H9 (cell line): ENCODE measurements around the gene GTF2F2. TPM values are rescaled to one million over a fixed set of nuclear protein-coding genes. Genes with fewer than 3 reads are reported as not detected.
A peak's percentile ranks its signal among the peaks of the same experiment; 100 is the strongest.

ENCODE experiments used
- DNase-seq: peaks from one replicate; pipeline ENCODE4 v3.0.0-alpha.2; 2017
- H2AFZ ChIP-seq: one replicate; pipeline ENCODE4 v1.6.1; 2013; ENCODE audit warnings: mild to moderate bottlenecking, low read length, control low read depth, moderate library complexity
- H2AK5ac ChIP-seq: 2 replicates; pipeline ENCODE4 v1.6.1; 2013; ENCODE audit warnings: low read length, control low read depth, mixed read lengths; ENCODE audit not compliant: insufficient read length
- H2BK120ac ChIP-seq: one replicate; pipeline ENCODE4 v1.6.1; 2013; ENCODE audit warnings: low read depth, mild to moderate bottlenecking, low read length, control low read depth, inconsistent platforms; ENCODE audit not compliant: poor library complexity, severe bottlenecking
- H2BK12ac ChIP-seq: 2 replicates; pipeline ENCODE4 v1.6.1; 2013; ENCODE audit warnings: low read length, control low read depth, mixed read lengths, low read depth; ENCODE audit not compliant: insufficient read length
- H2BK15ac ChIP-seq: 2 replicates; pipeline ENCODE4 v1.6.1; 2013; ENCODE audit warnings: low read depth, low read length, control low read depth
- H2BK20ac ChIP-seq: one replicate; pipeline ENCODE4 v1.6.1; 2013; ENCODE audit warnings: low read depth, mild to moderate bottlenecking, low read length, control low read depth, inconsistent platforms; ENCODE audit not compliant: poor library complexity, severe bottlenecking
- H2BK5ac ChIP-seq: 2 replicates; pipeline ENCODE4 v1.6.1; 2013; ENCODE audit warnings: low read length, control low read depth, mixed read lengths; ENCODE audit not compliant: insufficient read length
- H3K14ac ChIP-seq: 2 replicates; pipeline ENCODE4 v1.6.1; 2013; ENCODE audit warnings: low read length, control low read depth; ENCODE audit not compliant: insufficient read depth
- H3K18ac ChIP-seq: 2 replicates; pipeline ENCODE4 v1.6.1; 2013; ENCODE audit warnings: low read depth, mild to moderate bottlenecking, mixed read lengths, low read length, control low read depth; ENCODE audit not compliant: insufficient read length
- H3K23ac ChIP-seq: 2 replicates; pipeline ENCODE4 v1.6.1; 2013; ENCODE audit warnings: low read length, control low read depth, mixed read lengths, low read depth; ENCODE audit not compliant: insufficient read length
- H3K23me2 ChIP-seq: 2 replicates; pipeline ENCODE4 v1.6.1; 2013; ENCODE audit warnings: low read depth, mild to moderate bottlenecking, mixed read lengths, low read length, control low read depth; ENCODE audit not compliant: insufficient read length, poor library complexity, severe bottlenecking
- H3K27ac ChIP-seq: 2 replicates; pipeline ENCODE4 v1.5.1; 2013; ENCODE audit warnings: low read length, control low read depth, mixed read lengths, low read depth; ENCODE audit not compliant: insufficient read length
- H3K27me3 ChIP-seq: 2 replicates; pipeline ENCODE4 v1.6.1; 2013; ENCODE audit warnings: low read length, control low read depth, inconsistent platforms; ENCODE audit not compliant: insufficient read depth
- H3K4ac ChIP-seq: 2 replicates; pipeline ENCODE4 v1.6.1; 2013; ENCODE audit warnings: low read depth, mild to moderate bottlenecking, control low read depth, inconsistent platforms, low read length, moderate library complexity
- H3K4me1 ChIP-seq: 2 replicates; pipeline ENCODE4 v1.6.1; 2013; ENCODE audit warnings: low read length, control low read depth, inconsistent platforms; ENCODE audit not compliant: insufficient read depth
- H3K4me2 ChIP-seq: 2 replicates; pipeline ENCODE4 v1.6.1; 2013; ENCODE audit warnings: low read length, control low read depth, mixed read lengths; ENCODE audit not compliant: insufficient read length, insufficient read depth
- H3K56ac ChIP-seq: 2 replicates; pipeline ENCODE4 v1.6.1; 2013; ENCODE audit warnings: low read depth, mild to moderate bottlenecking, mixed read lengths, low read length, control low read depth; ENCODE audit not compliant: insufficient read length
- H3K79me1 ChIP-seq: 2 replicates; pipeline ENCODE4 v1.6.1; 2013; ENCODE audit warnings: low read depth, mild to moderate bottlenecking, moderate library complexity, low read length, control low read depth, inconsistent platforms; ENCODE audit not compliant: insufficient read depth, poor library complexity, severe bottlenecking
- H3K79me2 ChIP-seq: 2 replicates; pipeline ENCODE4 v1.6.1; 2013; ENCODE audit warnings: low read length, control low read depth, inconsistent platforms; ENCODE audit not compliant: insufficient read depth
- H3K9ac ChIP-seq: 2 replicates; pipeline ENCODE4 v1.6.1; 2013; ENCODE audit warnings: low read length, control low read depth, mixed read lengths; ENCODE audit not compliant: insufficient read length; ENCODE audit errors: extremely low read depth
- H3K9me3 ChIP-seq: one replicate; pipeline ENCODE4 v1.6.1; 2013; ENCODE audit warnings: low read depth, low read length, inconsistent platforms; ENCODE audit not compliant: control insufficient read depth
- H3T11ph ChIP-seq: one replicate; pipeline ENCODE4 v1.6.1; 2013; ENCODE audit warnings: mild to moderate bottlenecking, low read length, control low read depth, inconsistent platforms
- H4K20me1 ChIP-seq: one replicate; pipeline ENCODE4 v1.6.1; 2013; ENCODE audit not compliant: control insufficient read depth, insufficient read length, insufficient read depth
- H4K5ac ChIP-seq: 2 replicates; pipeline ENCODE4 v1.6.1; 2013; ENCODE audit warnings: low read depth, mild to moderate bottlenecking, mixed read lengths, low read length, control low read depth; ENCODE audit not compliant: insufficient read length
- H4K8ac ChIP-seq: replicated peaks from 2 replicates; pipeline ENCODE4 v1.6.1; 2013; ENCODE audit warnings: low read length, control low read depth, mixed read lengths, low read depth; ENCODE audit not compliant: insufficient read length
- H4K91ac ChIP-seq: 2 replicates; pipeline ENCODE4 v1.6.1; 2013; ENCODE audit warnings: low read depth, mild to moderate bottlenecking, moderate library complexity, mixed read lengths, low read length, control low read depth; ENCODE audit not compliant: insufficient read length
- H3K27ac Mint-ChIP-seq, 3 experiments: 2 replicates in 2 of 3; 3 replicates in 1 of 3; pipeline ENCODE4 v1.8.0; 2020 to 2021; ENCODE audit warnings: mixed read lengths in 3 of 3, mild to moderate bottlenecking in 1 of 3, moderate library complexity in 1 of 3
- H3K27me3 Mint-ChIP-seq: 2 replicates; pipeline ENCODE4 v1.8.0; 2021; ENCODE audit warnings: low read depth, mild to moderate bottlenecking, moderate library complexity, mixed read lengths
- H3K36me3 Mint-ChIP-seq, 3 experiments: 2 replicates in 2 of 3; 3 replicates in 1 of 3; pipeline ENCODE4 v1.8.0; 2020 to 2021; ENCODE audit warnings: low read depth in 3 of 3, mixed read lengths in 3 of 3; ENCODE audit not compliant: insufficient read depth in 1 of 3
- H3K4me1 Mint-ChIP-seq, 2 experiments: 2 replicates each; pipeline ENCODE4 v1.8.0; 2020; ENCODE audit warnings: mixed read lengths in 2 of 2
- H3K4me3 Mint-ChIP-seq, 2 experiments: 2 replicates in 1 of 2; 3 replicates in 1 of 2; pipeline ENCODE4 v1.8.0; 2020 to 2021; ENCODE audit warnings: mild to moderate bottlenecking in 2 of 2, mixed read lengths in 2 of 2, moderate library complexity in 1 of 2
- H3K9me3 Mint-ChIP-seq, 2 experiments: 2 replicates in 1 of 2; 3 replicates in 1 of 2; pipeline ENCODE4 v1.8.0; 2020; ENCODE audit warnings: mild to moderate bottlenecking in 2 of 2, mixed read lengths in 2 of 2, moderate library complexity in 1 of 2
- CTCF ChIP-seq: fragments of 200-600 bp; sonication (generic); conservative IDR thresholded peaks from 3 replicates; pipeline ENCODE4 v1.8.0; 2021; ENCODE audit warnings: antibody characterized with exemption, mild to moderate bottlenecking
- WGBS: extraction: QIAGEN DNeasy Blood & Tissue Kit; methylation state at CpG from one replicate; pipeline ENCODE4 v1.1.7; 2013; ENCODE audit warnings: missing lambda C conversion rate, low lambda C conversion rate, mixed read lengths; ENCODE audit not compliant: insufficient read length; ENCODE audit errors: extremely low coverage; 5-methylcytosine and 5-hydroxymethylcytosine counted together
- total RNA-seq: library from RNA; stranded (reverse); gene quantifications from 2 replicates; pipeline ENCODE4 v1.2.1, GENCODE V29; 2021

Gene GTF2F2
- total RNA-seq, 1 experiment from 2014 or later: 29.6 TPM

GRCh38 chr13:45100573-45101262, 19.6 kb upstream of the GTF2F2 start:
- H3K36me3 Mint-ChIP-seq: no peaks in the 10 kb centered on the region; a peak in 1 of 7 replicates
- WGBS: no CpG with 5 or more reads among the region's 5 CpGs

More at GRCh38 chr13:45100573-45101262, 19.6 kb upstream of the GTF2F2 start:
- no peak for DNase-seq
- Histone ChIP-seq H3K23ac (no peak overlapping the region), H3K4ac (no peak overlapping the region), H3T11ph (no peak overlapping the region), H2AFZ (no peak overlapping the region), H4K20me1 (no peaks in the 10 kb centered on the region), H3K27ac (no peak overlapping the region), H3K27me3 (no peaks in the 10 kb centered on the region), H2AK5ac (no peak overlapping the region), H2BK120ac (no peak overlapping the region), H2BK15ac (no peak overlapping the region), H3K56ac (no peak overlapping the region), H3K9me3 (no peaks in the 10 kb centered on the region), H2BK20ac (no peak overlapping the region), H3K14ac (no peak overlapping the region), H3K79me1 (no peaks in the 10 kb centered on the region), H3K18ac (no peak overlapping the region), H3K4me1 (no peaks in the 10 kb centered on the region; the same call in 1 of the 2 replicates), H4K5ac (no peak overlapping the region), H3K79me2 (no peaks in the 10 kb centered on the region), H3K9ac (no peak overlapping the region), H4K91ac (no peak overlapping the region), H3K23me2 (no peaks in the 10 kb centered on the region), H2BK12ac (no peak overlapping the region), H2BK5ac (no peak overlapping the region), H3K4me2 (no peak overlapping the region), H4K8ac (no peak overlapping the region)
- H3K4me1 Mint-ChIP-seq: peaks cover 34 to 36% of the 10 kb centered on the region in 2 experiments
- no peak for TF ChIP-seq CTCF
- H3K9me3 Mint-ChIP-seq: no peaks in the 10 kb centered on the region; a peak in 1 of 5 replicates
- peak overlapping the region in 2 of 3 experiments; percentile 2 to 86; a peak in 3 of 7 replicates for H3K27ac Mint-ChIP-seq
- H3K4me3 Mint-ChIP-seq: no peak overlapping the region
- no peaks in the 10 kb centered on the region for H3K27me3 Mint-ChIP-seq
